Right lobe of liver (tissue), 4 donors: Measurements from ENCODE around the gene CTBP1.

Experiments
- POLR2A ChIP-seq: fragments of 450-650 bp; IDR thresholded peaks from one replicate; pipeline ENCODE4 v1.6.1; 2017; ENCODE audit warnings: antibody characterized with exemption, mild to moderate bottlenecking
- TF ChIP-seq, protein P1 (sequence below), 4 donors: fragments of 200-600 bp in 3 of 4; fragments of 450-650 bp in 1 of 4; IDR thresholded peaks; one replicate each; pipeline versions ENCODE4 v1.5.1 to v1.8.0; 2016 to 2022; ENCODE audit warnings: antibody characterized with exemption in 4 of 4, mild to moderate bottlenecking in 2 of 4
- donor health status: DM: no; HTN: no; CAD: no.
- donor health status: DM: no; HTN: no; CAD: no.
- donor health status: DM: no; HTN: yes; CAD: no.

DNA sequence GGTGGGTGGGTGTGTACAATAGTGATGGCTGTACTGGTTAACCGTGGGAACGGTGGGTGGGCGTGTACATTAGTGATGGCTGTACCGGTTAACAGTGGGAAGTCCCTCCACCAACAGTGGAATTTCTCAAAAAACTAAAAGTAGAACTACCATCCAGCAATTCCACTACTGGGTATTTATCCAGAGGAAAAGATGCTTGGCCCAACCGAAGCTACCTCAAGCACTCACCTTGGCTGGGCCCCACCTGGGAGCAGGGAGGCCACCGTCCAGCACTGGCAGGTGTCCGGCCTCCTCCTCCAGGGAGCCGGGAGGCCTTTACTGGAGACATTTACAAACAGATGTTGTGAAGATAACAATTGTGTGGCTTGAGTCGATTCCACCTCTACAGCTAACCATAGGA, 34.8 kb upstream of the CTBP1 start:
- TF ChIP-seq, protein P1, sequence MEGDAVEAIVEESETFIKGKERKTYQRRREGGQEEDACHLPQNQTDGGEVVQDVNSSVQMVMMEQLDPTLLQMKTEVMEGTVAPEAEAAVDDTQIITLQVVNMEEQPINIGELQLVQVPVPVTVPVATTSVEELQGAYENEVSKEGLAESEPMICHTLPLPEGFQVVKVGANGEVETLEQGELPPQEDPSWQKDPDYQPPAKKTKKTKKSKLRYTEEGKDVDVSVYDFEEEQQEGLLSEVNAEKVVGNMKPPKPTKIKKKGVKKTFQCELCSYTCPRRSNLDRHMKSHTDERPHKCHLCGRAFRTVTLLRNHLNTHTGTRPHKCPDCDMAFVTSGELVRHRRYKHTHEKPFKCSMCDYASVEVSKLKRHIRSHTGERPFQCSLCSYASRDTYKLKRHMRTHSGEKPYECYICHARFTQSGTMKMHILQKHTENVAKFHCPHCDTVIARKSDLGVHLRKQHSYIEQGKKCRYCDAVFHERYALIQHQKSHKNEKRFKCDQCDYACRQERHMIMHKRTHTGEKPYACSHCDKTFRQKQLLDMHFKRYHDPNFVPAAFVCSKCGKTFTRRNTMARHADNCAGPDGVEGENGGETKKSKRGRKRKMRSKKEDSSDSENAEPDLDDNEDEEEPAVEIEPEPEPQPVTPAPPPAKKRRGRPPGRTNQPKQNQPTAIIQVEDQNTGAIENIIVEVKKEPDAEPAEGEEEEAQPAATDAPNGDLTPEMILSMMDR (IDR thresholded peaks at IDR 0.05), result no peak
- TF ChIP-seq POLR2A, result no peak
